RWPE1 (cell line): ENCODE data around the gene HIVEP3.
A peak's percentile ranks its signal among the peaks of the same experiment; 100 is the strongest.

Source experiments
- CTCF ChIA-PET: fragments of 350-600 bp; sonication (Branson Sonifier 250); formaldehyde crosslinking; extraction: SDS; loops from one replicate; lab custom pipeline; 2021; lab: Yijun Ruan, JAX
- POLR2A ChIA-PET: fragments of 400-600 bp; formaldehyde crosslinking; extraction: SDS; loops from one replicate; lab custom pipeline; 2020; ENCODE audit warnings: antibody characterized with exemption; ENCODE audit not compliant: low non-redundant PET; lab: Yijun Ruan, JAX
- DNase-seq: peaks from one replicate; pipeline ENCODE4 v3.0.0; 2012; ENCODE audit warnings: low spot score
- H3K27ac ChIP-seq: fragments of 450-650 bp; 2 replicates; pipeline ENCODE4 v1.5.1; 2017
- CTCF ChIP-seq: fragments of 450-650 bp; conservative IDR thresholded peaks from 2 replicates; pipeline ENCODE4 v1.5.1; 2017; ENCODE audit warnings: low read depth, mild to moderate bottlenecking

Gene HIVEP3

GRCh38 chr1:41664861-41665640 lies 253.7 kb downstream of the HIVEP3 start:
- DNase-seq: peak; percentile 91
- ChIA-PET CTCF (interaction anchor here (0.6 kb wide), 1 partner anchor 397 kb away, joined by 3 read pairs; no protein-coding TSS in a partner anchor), POLR2A (no interaction called here)
- no peak for TF ChIP-seq CTCF
- peak overlapping the region; percentile 79 for H3K27ac ChIP-seq

GRCh38 chr1:41663671-41664400 lies 254.9 kb downstream of the HIVEP3 start:
- ChIA-PET CTCF (interaction anchor here (0.6 kb wide), 2 partner anchors 31 to 119 kb away, joined by 3 to 5 read pairs; no protein-coding TSS in a partner anchor), POLR2A (no interaction called here)
- TF ChIP-seq CTCF: no peak
- no peak for DNase-seq
- peak overlapping the region; percentile 79 for H3K27ac ChIP-seq

GRCh38 chr1:41662765-41663437 lies 255.8 kb downstream of the HIVEP3 start:
- POLR2A ChIA-PET: no interaction called here
- no peak for TF ChIP-seq CTCF
- DNase-seq: peak; percentile 59
- H3K27ac ChIP-seq: peak overlapping the region; percentile 79
- CTCF ChIA-PET: no interaction called here

- POLR2A ChIA-PET: no interaction called here
- peak; percentile 63 for DNase-seq
- CTCF ChIA-PET: interaction anchor here (0.6 to 0.7 kb wide), 2 partner anchors 9 to 139 kb away, joined by 3 read pairs; no protein-coding TSS in a partner anchor
- peak overlapping the region; percentile 79 for H3K27ac ChIP-seq
- no peak for TF ChIP-seq CTCF
These were observed 256.5 kb downstream of the HIVEP3 start for GRCh38 chr1:41662061-41662764.

- H3K27ac ChIP-seq: peak overlapping the region; percentile 79
- ChIA-PET CTCF (interaction anchor here (0.6 to 0.7 kb wide), 2 partner anchors 10 to 138 kb away, joined by 3 read pairs; no protein-coding TSS in a partner anchor), POLR2A (interaction anchor here (0.6 kb wide), 1 partner anchor 168 kb away, joined by 11 read pairs; no protein-coding TSS in a partner anchor)
- TF ChIP-seq CTCF: no peak
- no peak for DNase-seq
These were observed 257.2 kb downstream of the HIVEP3 start for GRCh38 chr1:41661428-41662060.
